GM12891 (cell line): ENCODE results near the gene POMP.

Source experiments
- PAX5 ChIP-seq: IDR thresholded peaks from 2 replicates; pipeline ENCODE4 v1.6.1; 2011; ENCODE audit warnings: low read length, moderate library complexity, mild to moderate bottlenecking; ENCODE audit not compliant: insufficient read depth, severe bottlenecking
- POLR2A ChIP-seq: IDR thresholded peaks from 2 replicates; pipeline ENCODE4 v1.6.1; 2011; ENCODE audit warnings: low read depth, low read length, control low read depth
- POLR2AphosphoS5 ChIP-seq: IDR thresholded peaks from 2 replicates; pipeline ENCODE4 v1.6.1; 2011; ENCODE audit warnings: low read depth, low read length, control low read depth
- TAF1 ChIP-seq: IDR thresholded peaks from 2 replicates; pipeline ENCODE4 v1.6.1; 2011; ENCODE audit warnings: low read depth, low read length, control low read depth

DNA sequence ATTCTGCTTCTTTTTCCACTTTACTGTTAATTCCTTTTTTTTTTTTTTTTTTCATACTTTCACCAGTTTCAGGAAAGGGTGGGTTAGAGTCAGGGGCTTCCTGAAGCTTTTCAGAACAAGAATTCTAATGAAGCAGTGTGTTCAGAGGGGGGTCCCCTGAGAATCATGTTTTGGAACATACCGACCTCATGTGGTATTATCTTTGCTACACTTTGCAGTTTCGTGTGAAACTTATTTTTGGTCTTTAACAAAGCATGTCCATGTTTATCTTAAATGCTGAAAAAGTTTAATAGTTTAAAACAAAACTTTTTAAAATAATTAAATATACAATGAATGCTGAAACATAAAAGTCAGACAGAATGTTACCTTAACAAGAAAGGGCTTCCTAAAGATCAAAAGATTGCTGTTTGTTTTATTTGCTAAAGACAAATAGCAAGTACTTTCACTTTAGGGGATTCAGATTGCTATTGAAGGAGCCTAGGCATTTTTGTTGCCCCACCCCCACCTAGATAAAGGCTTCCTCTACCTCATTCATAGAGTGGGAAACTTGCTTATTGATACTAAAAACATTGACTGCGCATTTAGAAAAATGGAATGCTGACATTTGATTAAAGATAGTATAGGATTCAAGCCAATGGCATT is 21.1 kb upstream of the POMP start:
- TF ChIP-seq POLR2A (no peak), POLR2AphosphoS5 (no peak), TAF1 (no peak), PAX5 (no peak)
